GM19452 (cell line): Measurements from ENCODE around the gene MYRF.
A peak's percentile ranks its signal among the peaks of the same experiment; 100 is the strongest.

ENCODE experiments used
- ATAC-seq: cut with Tn5 transposase; IDR thresholded peaks from one replicate; pipeline ENCODE4 v1.9.1; 2021; ENCODE audit not compliant: unreplicated experiment

The MYRF gene

DNA sequence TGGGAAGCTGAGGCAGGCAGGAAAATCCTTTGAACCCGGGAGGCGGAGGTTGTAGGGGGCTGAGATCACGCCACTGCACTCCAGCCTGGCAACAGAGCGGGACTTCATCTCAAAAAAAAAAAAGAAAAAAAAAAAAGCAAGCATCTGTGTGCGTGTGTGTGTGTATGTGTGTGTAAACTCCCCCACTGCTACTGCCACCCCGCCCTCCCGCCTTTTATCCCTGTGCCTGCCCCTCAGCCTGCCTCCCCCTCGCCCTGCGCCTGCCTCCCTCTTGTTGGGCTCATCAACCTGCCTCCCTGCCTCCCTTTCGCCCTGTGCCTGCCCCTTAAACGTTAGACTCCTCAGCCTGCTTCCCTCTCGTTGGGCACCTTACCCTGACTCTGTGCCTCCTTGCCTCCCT lies 22.0 kb downstream of the MYRF start:
- ATAC-seq: no peak

- ATAC-seq: no peak
These were observed 22.7 kb downstream of the MYRF start for GRCh38 chr11:61775106-61775505.

DNA sequence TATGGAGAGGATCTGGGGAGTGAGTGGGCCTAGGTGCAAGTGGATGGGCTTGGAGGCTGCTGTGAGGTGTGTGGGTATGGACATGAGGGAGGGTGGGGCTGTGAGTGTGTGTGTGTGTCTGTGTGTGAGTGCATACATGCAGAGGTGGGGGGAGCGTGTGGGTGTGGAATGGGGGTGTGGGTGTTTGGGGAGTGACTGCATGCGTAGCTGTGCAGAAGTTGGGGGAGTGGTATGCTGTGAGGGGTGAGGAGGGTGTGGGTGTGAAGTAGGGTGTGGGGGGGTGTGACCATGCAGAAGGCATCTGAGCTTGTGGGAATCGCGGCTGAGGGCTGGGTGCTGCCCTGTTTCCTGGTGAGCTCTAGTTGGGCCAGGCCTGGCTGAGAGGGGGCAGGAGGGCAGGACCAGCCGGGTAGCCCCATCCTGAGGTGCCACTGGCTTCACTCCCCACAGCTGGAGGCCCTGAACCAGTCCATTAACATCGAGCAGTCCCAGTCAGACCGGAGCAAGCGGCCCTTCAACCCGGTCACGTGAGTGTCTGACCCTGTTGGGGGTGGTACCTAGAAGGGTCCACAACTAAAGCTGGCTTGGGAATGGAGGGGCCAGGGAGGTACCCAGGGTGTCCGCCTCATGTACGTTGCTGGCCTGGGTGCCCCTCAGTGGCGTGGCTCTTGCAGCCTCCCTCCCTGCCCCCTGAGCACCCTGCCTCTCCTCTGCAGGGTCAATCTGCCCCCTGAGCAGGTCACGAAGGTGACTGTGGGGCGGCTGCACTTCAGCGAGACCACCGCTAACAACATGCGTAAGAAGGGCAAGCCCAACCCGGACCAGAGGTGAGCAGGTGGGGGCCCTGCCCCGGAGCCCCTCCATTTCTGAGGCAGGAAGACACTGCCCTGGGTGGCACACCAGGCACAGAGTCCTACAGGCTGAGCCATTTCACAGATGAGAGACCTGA lies 23.4 kb downstream of the MYRF start:
- ATAC-seq: no peak

GRCh38 chr11:61776561-61777075 lies 24.2 kb downstream of the MYRF start:
- no peak for ATAC-seq

DNA sequence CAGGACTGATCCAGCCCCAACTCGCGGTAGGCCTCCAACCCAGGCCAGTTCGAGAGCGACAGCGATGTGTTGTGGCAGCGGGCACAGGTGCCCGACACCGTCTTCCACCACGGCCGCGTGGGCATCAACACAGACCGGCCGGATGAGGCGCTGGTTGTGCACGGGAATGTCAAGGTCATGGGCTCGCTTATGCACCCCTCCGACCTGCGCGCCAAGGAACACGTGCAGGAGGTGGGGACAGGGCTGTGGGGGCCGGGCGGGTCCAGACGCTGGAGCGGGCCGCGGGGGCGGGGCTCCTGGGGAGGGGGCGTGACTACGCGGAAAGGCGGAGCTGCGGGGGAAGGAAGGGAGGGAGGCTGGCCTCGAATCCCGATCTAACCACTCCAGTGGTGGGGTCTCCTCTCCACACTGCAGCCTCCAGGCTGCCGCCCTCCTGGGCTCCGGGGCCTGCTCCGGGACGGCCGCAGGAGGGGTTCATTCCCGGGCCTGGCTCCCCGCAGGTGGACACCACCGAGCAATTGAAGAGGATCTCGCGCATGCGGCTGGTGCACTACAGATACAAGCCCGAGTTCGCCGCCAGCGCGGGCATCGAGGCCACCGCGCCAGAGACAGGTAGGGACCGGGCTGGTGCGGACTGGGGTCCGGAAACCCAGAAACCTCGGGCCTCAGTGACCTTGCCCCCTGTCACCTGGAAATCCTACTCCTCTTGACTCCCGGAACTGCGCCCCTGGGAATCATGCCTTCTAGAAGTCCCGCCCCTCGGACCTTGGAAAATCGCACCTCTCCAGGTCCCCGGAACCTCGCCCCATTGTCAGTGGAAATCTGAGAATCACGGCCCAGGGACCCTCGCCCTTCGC lies 25.0 kb downstream of the MYRF start:
- no peak for ATAC-seq

DNA sequence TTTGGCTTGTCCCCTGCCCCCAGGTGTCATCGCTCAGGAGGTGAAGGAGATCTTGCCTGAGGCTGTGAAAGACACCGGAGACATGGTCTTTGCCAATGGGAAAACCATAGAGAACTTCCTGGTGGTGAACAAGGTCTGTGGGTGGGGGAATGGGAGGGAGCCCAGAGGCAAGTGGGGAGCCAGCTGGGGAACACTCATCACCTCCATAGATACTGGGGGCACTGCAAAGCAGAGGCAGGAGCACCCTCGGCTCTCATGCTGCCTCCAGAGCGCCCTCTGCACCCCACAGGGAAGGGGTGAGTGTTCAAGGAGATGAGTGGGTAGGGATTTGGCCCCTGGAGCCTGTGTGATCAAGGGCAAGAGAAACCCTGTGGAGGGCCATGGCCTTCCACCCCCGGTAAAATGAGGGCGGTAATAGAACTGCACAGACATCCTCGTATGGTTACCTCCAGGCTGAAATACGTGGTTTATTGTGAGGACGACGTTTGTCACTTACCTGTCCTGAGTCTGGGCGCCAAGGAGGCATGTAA lies 26.0 kb downstream of the MYRF start:
- ATAC-seq: no peak

DNA sequence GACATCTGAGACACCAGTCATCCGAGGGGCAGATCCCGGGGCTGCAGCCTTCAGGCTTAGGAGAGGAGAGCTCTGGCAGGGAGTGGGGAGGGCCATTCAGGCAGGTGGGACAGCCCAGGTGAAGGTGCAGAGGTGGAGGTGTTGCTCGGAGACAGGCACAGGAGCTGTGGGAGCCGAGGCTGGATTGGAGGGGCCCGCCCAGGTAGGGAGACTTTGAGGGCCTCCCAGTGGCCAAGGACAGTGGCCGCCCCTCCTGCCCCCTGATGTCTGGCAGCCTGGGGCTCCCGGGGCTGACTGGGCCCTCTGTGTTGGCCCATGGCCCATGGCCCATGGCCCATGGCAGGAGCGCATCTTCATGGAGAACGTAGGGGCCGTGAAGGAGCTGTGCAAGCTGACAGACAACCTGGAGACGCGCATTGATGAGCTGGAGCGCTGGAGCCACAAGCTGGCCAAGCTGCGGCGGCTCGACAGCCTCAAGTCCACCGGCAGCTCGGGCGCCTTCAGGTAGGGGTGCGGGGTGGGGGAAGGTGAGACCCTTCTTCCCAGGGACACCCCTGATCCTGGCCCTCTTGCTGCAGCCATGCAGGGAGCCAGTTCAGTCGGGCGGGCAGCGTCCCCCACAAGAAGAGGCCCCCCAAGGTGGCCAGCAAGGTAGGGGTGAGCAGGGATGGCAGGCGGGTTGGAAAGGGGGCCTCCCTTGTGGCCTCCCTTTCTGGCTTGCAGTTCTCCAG lies 26.6 kb downstream of the MYRF start:
- no peak for ATAC-seq

DNA sequence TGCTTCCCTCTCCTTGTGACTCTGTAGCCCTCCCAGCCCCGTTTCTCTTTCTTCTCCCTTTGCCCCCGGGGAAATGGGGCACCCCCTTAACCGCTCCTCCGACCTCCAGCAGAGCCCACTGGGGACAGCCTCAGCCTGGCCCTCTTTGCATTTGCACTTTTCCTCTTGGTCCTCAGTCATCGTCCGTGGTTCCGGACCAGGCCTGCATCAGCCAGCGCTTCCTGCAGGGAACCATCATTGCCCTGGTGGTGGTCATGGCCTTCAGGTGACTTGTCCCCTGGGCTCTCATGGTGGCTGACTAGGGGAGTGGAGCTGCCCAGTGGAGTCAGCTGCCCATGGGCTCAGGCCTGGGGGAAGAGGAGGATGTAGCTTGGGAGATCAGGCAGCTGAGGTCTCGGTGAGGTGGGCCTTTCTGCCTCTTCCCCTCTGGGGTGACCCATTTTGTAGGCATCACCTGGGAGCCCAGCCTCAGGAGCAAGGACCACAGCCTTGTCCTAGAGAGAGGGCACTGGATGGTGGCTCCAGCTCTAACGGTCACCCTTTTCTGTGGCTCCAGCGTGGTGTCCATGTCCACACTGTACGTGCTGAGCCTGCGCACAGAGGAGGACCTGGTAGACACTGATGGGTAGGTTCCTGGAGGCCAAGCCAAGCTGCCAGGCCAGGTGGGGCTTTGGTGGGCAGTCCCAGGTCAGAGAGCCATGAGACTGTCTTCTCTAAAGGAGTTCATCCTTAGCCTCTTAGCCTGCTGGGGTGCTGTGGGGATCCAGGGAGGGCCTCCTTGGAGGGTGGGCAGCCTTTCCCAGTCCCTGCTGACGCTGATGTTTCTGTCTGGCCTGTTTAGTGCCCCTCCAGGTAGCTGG lies 27.5 kb downstream of the MYRF start:
- ATAC-seq: no peak

DNA sequence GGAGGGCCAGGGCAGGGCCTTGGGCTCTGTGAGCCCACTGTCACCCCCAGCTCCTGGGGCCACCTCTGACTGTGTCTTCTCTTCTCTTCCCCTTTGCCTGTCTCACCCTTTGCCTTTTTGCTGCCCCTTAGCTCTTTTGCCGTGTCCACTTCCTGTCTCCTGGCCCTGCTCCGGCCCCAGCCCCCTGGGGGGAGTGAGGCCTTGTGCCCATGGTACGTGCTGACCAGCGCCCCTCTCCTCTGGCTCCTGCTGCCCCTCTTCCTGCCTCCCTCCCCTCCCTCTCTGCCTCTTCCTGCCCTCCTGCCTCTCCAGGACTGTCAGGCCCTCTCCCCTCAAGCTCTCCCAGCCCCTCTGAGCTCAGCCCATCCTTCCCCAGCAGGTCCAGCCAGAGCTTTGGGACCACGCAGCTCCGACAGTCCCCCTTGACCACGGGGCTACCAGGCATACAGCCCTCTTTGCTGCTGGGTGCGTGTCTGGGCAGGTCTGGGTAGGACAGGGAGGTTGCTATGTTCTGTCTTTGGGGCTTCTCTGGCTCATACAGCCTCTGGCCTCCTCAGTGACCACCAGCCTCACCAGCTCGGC lies 28.2 kb downstream of the MYRF start:
- no peak for ATAC-seq

DNA sequence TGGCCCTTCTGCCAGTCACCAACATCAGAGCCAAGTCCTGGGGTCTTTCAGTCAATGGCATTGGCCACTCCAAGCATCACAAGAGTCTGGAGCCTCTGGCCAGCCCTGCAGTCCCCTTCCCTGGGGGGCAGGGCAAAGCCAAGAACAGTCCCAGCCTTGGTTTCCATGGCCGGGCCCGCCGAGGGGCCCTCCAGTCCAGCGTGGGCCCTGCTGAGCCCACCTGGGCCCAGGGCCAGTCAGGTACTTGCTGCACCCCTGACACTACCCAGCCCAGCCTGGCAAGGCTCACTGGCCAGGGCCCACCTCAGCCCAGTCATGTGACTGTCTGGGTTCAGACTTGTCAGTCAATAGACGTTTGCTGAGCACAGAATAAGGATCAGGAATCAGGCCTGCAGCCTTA lies 29.1 kb downstream of the MYRF start:
- no peak for ATAC-seq

- no peak for ATAC-seq
These were observed 29.9 kb downstream of the MYRF start for GRCh38 chr11:61782299-61782698.

DNA sequence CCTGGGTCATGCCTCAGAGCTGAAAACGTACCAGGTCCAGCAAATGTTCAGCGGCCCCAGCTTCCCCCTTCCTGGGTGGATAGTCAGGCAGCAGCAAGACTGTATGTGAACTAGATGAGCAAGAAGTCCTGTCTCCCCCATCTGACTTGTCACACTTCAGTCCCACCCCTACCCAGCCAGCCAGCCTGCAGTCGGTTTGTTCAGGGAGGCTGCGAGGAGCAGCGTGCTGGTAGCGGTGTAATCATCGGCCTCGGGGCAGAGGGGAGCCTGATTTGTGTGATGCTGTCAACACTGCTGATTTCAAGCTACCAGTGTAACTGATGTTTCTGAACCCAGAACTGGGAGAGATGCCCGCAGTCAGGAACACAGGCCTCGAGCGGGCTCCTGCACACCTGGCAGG lies 30.4 kb downstream of the MYRF start:
- ATAC-seq: no peak

- ATAC-seq: no peak
These were observed 31.5 kb downstream of the MYRF start for GRCh38 chr11:61783717-61784505.

GRCh38 chr11:61784506-61784805 lies 32.0 kb downstream of the MYRF start:
- ATAC-seq: no peak

GRCh38 chr11:61785837-61786402 lies 33.5 kb downstream of the MYRF start:
- no peak for ATAC-seq

GRCh38 chr11:61787928-61788491 lies 35.6 kb downstream of the MYRF start:
- no peak for ATAC-seq

GRCh38 chr11:61791737-61792309 lies 39.4 kb downstream of the MYRF start:
- peak; percentile 17 for ATAC-seq
